Measurements from ENCODE around the gene ELOVL1.

ELOVL1 gene

GRCh38 chr1:43348343-43348808 lies 19.4 kb downstream of the ELOVL1 start:
- H4K91ac ChIP-seq (ENCODE audit: low read depth, low read length): peak overlapping the region; percentile 64
- peak overlapping the region; percentile 67 for H3K4me3 ChIP-seq (ENCODE audit: low read depth, low read length)
- H3K4ac ChIP-seq (ENCODE audit: low read depth, low read length): peak overlapping the region; percentile 65
- peak overlapping the region; percentile 82 for H3K4me2 ChIP-seq (ENCODE audit: low read length)
- H2BK5ac ChIP-seq (ENCODE audit: low read depth, low read length, poor library complexity): peak overlapping the region; percentile 32
- WGBS (ENCODE audit: extremely low coverage, insufficient coverage, insufficient read length): no CpG with 5 or more reads among the region's 22 CpGs
- peaks cover 9% of the 10 kb centered on the region for H3K79me1 ChIP-seq (ENCODE audit: low read length)
- H4K12ac ChIP-seq (ENCODE audit: low read depth, low read length): peak overlapping the region; percentile 91
- H2BK120ac ChIP-seq (ENCODE audit: insufficient read depth, low read length, poor library complexity): peak overlapping the region; percentile 26
- peak overlapping the region; percentile 74 for H2AFZ ChIP-seq (ENCODE audit: insufficient read depth, low read length, poor library complexity)
- peak overlapping the region; percentile 70 for H3K27ac ChIP-seq (ENCODE audit: low read depth, low read length)
- peak overlapping the region; percentile 76 for H3K9ac ChIP-seq (ENCODE audit: low read length)
- peak in 1 of 2 donors; percentile 0 for DNase-seq
- H3K9me3 ChIP-seq (ENCODE audit: insufficient read depth, low read depth, low read length): no peaks in the 10 kb centered on the region
- peak overlapping the region; percentile 68 for H2BK12ac ChIP-seq (ENCODE audit: low read length)
- peak overlapping the region; percentile 95 for H4K8ac ChIP-seq (ENCODE audit: low read depth, low read length)
- H3K18ac ChIP-seq (ENCODE audit: low read length): peak overlapping the region; percentile 77
- peak overlapping the region; percentile 64 for H2AK5ac ChIP-seq (ENCODE audit: low read length)
- H3K36me3 ChIP-seq (ENCODE audit: control insufficient read depth in 1 of 2, insufficient read depth in 2 of 2, low read length in 2 of 2): no peaks in the 10 kb centered on the region
- H3K79me2 ChIP-seq (ENCODE audit: control insufficient read depth, insufficient read depth, low read length, poor library complexity): peaks cover 7% of the 10 kb centered on the region
- peak overlapping the region; percentile 82 for H3K14ac ChIP-seq (ENCODE audit: low read length)
- H3K27me3 ChIP-seq (ENCODE audit: insufficient read depth, low read length): no peaks in the 10 kb centered on the region
- no peak overlapping the region for H3K23ac ChIP-seq (ENCODE audit: low read length)
- H3K4me1 ChIP-seq (ENCODE audit: control insufficient read depth in 1 of 2, insufficient read depth in 2 of 2, low read length in 2 of 2): peaks cover 3 to 4% of the 10 kb centered on the region in 2 experiments

- WGBS (ENCODE audit: extremely low coverage, insufficient coverage, insufficient read length): no CpG with 5 or more reads among the region's 5 CpGs
These were observed 21.2 kb downstream of the ELOVL1 start for GRCh38 chr1:43346636-43347035.

GRCh38 chr1:43345120-43345519 lies 22.7 kb downstream of the ELOVL1 start:
- Histone ChIP-seq H3K36me3 (ENCODE audit: control insufficient read depth in 1 of 2, insufficient read depth in 2 of 2, low read length in 2 of 2) (no peaks in the 10 kb centered on the region), H3K4me2 (ENCODE audit: low read length) (no peak overlapping the region), H3K4me3 (ENCODE audit: low read depth, low read length) (no peak overlapping the region), H3K23ac (ENCODE audit: low read length) (no peak overlapping the region), H2BK5ac (ENCODE audit: low read depth, low read length, poor library complexity) (no peak overlapping the region), H4K91ac (ENCODE audit: low read depth, low read length) (no peak overlapping the region), H3K27ac (ENCODE audit: low read depth, low read length) (no peak overlapping the region), H3K79me1 (ENCODE audit: low read length) (peaks cover 9% of the 10 kb centered on the region), H3K14ac (ENCODE audit: low read length) (no peak overlapping the region), H2BK12ac (ENCODE audit: low read length) (no peak overlapping the region), H2AK5ac (ENCODE audit: low read length) (no peak overlapping the region), H3K27me3 (ENCODE audit: insufficient read depth, low read length) (no peaks in the 10 kb centered on the region), H3K9ac (ENCODE audit: low read length) (no peak overlapping the region), H3K79me2 (ENCODE audit: control insufficient read depth, insufficient read depth, low read length, poor library complexity) (peaks cover 7% of the 10 kb centered on the region), H4K12ac (ENCODE audit: low read depth, low read length) (no peak overlapping the region), H4K8ac (ENCODE audit: low read depth, low read length) (no peak overlapping the region), H2BK120ac (ENCODE audit: insufficient read depth, low read length, poor library complexity) (no peak overlapping the region), H3K4me1 (ENCODE audit: control insufficient read depth in 1 of 2, insufficient read depth in 2 of 2, low read length in 2 of 2) (peaks cover 3 to 4% of the 10 kb centered on the region in 2 experiments), H3K9me3 (ENCODE audit: insufficient read depth, low read depth, low read length) (no peaks in the 10 kb centered on the region), H2AFZ (ENCODE audit: insufficient read depth, low read length, poor library complexity) (no peak overlapping the region), H3K4ac (ENCODE audit: low read depth, low read length) (no peak overlapping the region), H3K18ac (ENCODE audit: low read length) (no peak overlapping the region)
- DNase-seq: peak in 1 of 2 donors; percentile 51
- WGBS (ENCODE audit: extremely low coverage, insufficient coverage, insufficient read length): 100% methylated on average over 1 of the region's 3 CpGs

More at GRCh38 chr1:43346636-43347035, 21.2 kb downstream of the ELOVL1 start:
- no peak for DNase-seq
- H3K18ac ChIP-seq (ENCODE audit: low read length): no peak overlapping the region
- H3K9me3 ChIP-seq (ENCODE audit: insufficient read depth, low read depth, low read length): no peaks in the 10 kb centered on the region
- H3K79me2 ChIP-seq (ENCODE audit: control insufficient read depth, insufficient read depth, low read length, poor library complexity): peaks cover 7% of the 10 kb centered on the region
- no peaks in the 10 kb centered on the region for H3K36me3 ChIP-seq (ENCODE audit: control insufficient read depth in 1 of 2, insufficient read depth in 2 of 2, low read length in 2 of 2)
- H2BK12ac ChIP-seq (ENCODE audit: low read length): no peak overlapping the region
- H3K27ac ChIP-seq (ENCODE audit: low read depth, low read length): no peak overlapping the region
- no peak overlapping the region for H4K8ac ChIP-seq (ENCODE audit: low read depth, low read length)
- H4K91ac ChIP-seq (ENCODE audit: low read depth, low read length): no peak overlapping the region
- peaks cover 9% of the 10 kb centered on the region for H3K79me1 ChIP-seq (ENCODE audit: low read length)
- no peak overlapping the region for H3K9ac ChIP-seq (ENCODE audit: low read length)
- H3K27me3 ChIP-seq (ENCODE audit: insufficient read depth, low read length): no peaks in the 10 kb centered on the region
- H3K4me3 ChIP-seq (ENCODE audit: low read depth, low read length): no peak overlapping the region
- H2AK5ac ChIP-seq (ENCODE audit: low read length): no peak overlapping the region
- no peak overlapping the region for H3K4me2 ChIP-seq (ENCODE audit: low read length)
- no peak overlapping the region for H3K23ac ChIP-seq (ENCODE audit: low read length)
- no peak overlapping the region for H2BK5ac ChIP-seq (ENCODE audit: low read depth, low read length, poor library complexity)
- no peak overlapping the region for H3K4ac ChIP-seq (ENCODE audit: low read depth, low read length)
- no peak overlapping the region for H3K14ac ChIP-seq (ENCODE audit: low read length)
- H2BK120ac ChIP-seq (ENCODE audit: insufficient read depth, low read length, poor library complexity): no peak overlapping the region
- H4K12ac ChIP-seq (ENCODE audit: low read depth, low read length): no peak overlapping the region
- peaks cover 3 to 4% of the 10 kb centered on the region in 2 experiments for H3K4me1 ChIP-seq (ENCODE audit: control insufficient read depth in 1 of 2, insufficient read depth in 2 of 2, low read length in 2 of 2)
- no peak overlapping the region for H2AFZ ChIP-seq (ENCODE audit: insufficient read depth, low read length, poor library complexity)

- no peak overlapping the region for H3K4me3 ChIP-seq (ENCODE audit: low read depth, low read length)
- no peak overlapping the region for H2AFZ ChIP-seq (ENCODE audit: insufficient read depth, low read length, poor library complexity)
- H2AK5ac ChIP-seq (ENCODE audit: low read length): no peak overlapping the region
- H3K79me1 ChIP-seq (ENCODE audit: low read length): peaks cover 9% of the 10 kb centered on the region
- H3K27me3 ChIP-seq (ENCODE audit: insufficient read depth, low read length): no peaks in the 10 kb centered on the region
- no peak overlapping the region for H4K91ac ChIP-seq (ENCODE audit: low read depth, low read length)
- no peak overlapping the region for H4K8ac ChIP-seq (ENCODE audit: low read depth, low read length)
- peaks cover 7% of the 10 kb centered on the region for H3K79me2 ChIP-seq (ENCODE audit: control insufficient read depth, insufficient read depth, low read length, poor library complexity)
- peaks cover 3 to 4% of the 10 kb centered on the region in 2 experiments for H3K4me1 ChIP-seq (ENCODE audit: control insufficient read depth in 1 of 2, insufficient read depth in 2 of 2, low read length in 2 of 2)
- H3K9me3 ChIP-seq (ENCODE audit: insufficient read depth, low read depth, low read length): no peaks in the 10 kb centered on the region
- no peak overlapping the region for H3K27ac ChIP-seq (ENCODE audit: low read depth, low read length)
- no peak overlapping the region for H2BK12ac ChIP-seq (ENCODE audit: low read length)
- no peak overlapping the region for H3K23ac ChIP-seq (ENCODE audit: low read length)
- H3K36me3 ChIP-seq (ENCODE audit: control insufficient read depth in 1 of 2, insufficient read depth in 2 of 2, low read length in 2 of 2): no peaks in the 10 kb centered on the region
- no CpG with 5 or more reads among the region's 4 CpGs for WGBS (ENCODE audit: extremely low coverage, insufficient coverage, insufficient read length)
- H3K4ac ChIP-seq (ENCODE audit: low read depth, low read length): no peak overlapping the region
- H3K4me2 ChIP-seq (ENCODE audit: low read length): no peak overlapping the region
- no peak overlapping the region for H4K12ac ChIP-seq (ENCODE audit: low read depth, low read length)
- H3K9ac ChIP-seq (ENCODE audit: low read length): no peak overlapping the region
- no peak overlapping the region for H2BK120ac ChIP-seq (ENCODE audit: insufficient read depth, low read length, poor library complexity)
- H2BK5ac ChIP-seq (ENCODE audit: low read depth, low read length, poor library complexity): no peak overlapping the region
- no peak overlapping the region for H3K18ac ChIP-seq (ENCODE audit: low read length)
- no peak overlapping the region for H3K14ac ChIP-seq (ENCODE audit: low read length)
- DNase-seq: no peak
These were observed 23.5 kb downstream of the ELOVL1 start for GRCh38 chr1:43344267-43344850.
